GM23338 (cell line): ENCODE results near the gene COBLL1. TPM values are rescaled to one million over a fixed set of nuclear protein-coding genes. Genes with fewer than 3 reads are reported as not detected.

Source experiments
- ATAC-seq: fragments of 200-7000 bp; cut with Tn5 transposase; 3 replicates; pipeline ENCODE4 v1.9.1; 2020
- DNase-seq: peaks from one replicate; pipeline ENCODE4 v3.0.0-alpha.2; 2015; ENCODE audit warnings: low spot score
- H2AFZ ChIP-seq: fragments of 200-600 bp; sonication (generic); 2 replicates; pipeline ENCODE4 v1.8.0; 2016; ENCODE audit warnings: antibody characterized with exemption, mild to moderate bottlenecking, moderate library complexity
- H3F3A ChIP-seq: fragments of 200-600 bp; sonication (generic); replicated peaks from 2 replicates; pipeline ENCODE4 v1.8.0; 2017; ENCODE audit warnings: antibody characterized with exemption, mixed run types, low read depth
- H3K27ac ChIP-seq: fragments of 200-600 bp; sonication (generic); 2 replicates; pipeline ENCODE4 v1.6.1; 2016; ENCODE audit warnings: low read depth
- H3K27me3 ChIP-seq: fragments of 200-600 bp; sonication (generic); 2 replicates; pipeline ENCODE4 v1.8.0; 2016; ENCODE audit warnings: mild to moderate bottlenecking, mixed run types, moderate library complexity; ENCODE audit not compliant: insufficient read depth
- H3K36me3 ChIP-seq: fragments of 200-600 bp; sonication (generic); 2 replicates; pipeline ENCODE4 v1.8.0; 2016; ENCODE audit warnings: mild to moderate bottlenecking; ENCODE audit not compliant: insufficient read depth
- H3K4me1 ChIP-seq: fragments of 200-600 bp; sonication (generic); 2 replicates; pipeline ENCODE4 v1.8.0; 2016; ENCODE audit warnings: mild to moderate bottlenecking, moderate library complexity; ENCODE audit not compliant: insufficient read depth
- H3K4me2 ChIP-seq: fragments of 200-600 bp; sonication (generic); 2 replicates; pipeline ENCODE4 v1.7.1; 2017; ENCODE audit warnings: mixed run types
- H3K4me3 ChIP-seq: fragments of 200-600 bp; sonication (generic); 2 replicates; pipeline ENCODE4 v1.6.1; 2016; ENCODE audit warnings: mixed run types
- H3K79me2 ChIP-seq: fragments of 200-600 bp; sonication (generic); replicated peaks from 2 replicates; pipeline ENCODE4 v1.8.0; 2017; ENCODE audit warnings: mild to moderate bottlenecking; ENCODE audit not compliant: insufficient read depth
- H3K9me2 ChIP-seq: fragments of 200-600 bp; sonication (generic); 2 replicates; pipeline ENCODE4 v1.8.0; 2017; ENCODE audit not compliant: insufficient read depth
- H4K20me1 ChIP-seq: fragments of 200-600 bp; sonication (generic); replicated peaks from 2 replicates; pipeline ENCODE4 v1.8.0; 2017; ENCODE audit warnings: mild to moderate bottlenecking; ENCODE audit not compliant: insufficient read depth
- H3K27ac Mint-ChIP-seq: 2 replicates; pipeline ENCODE4 v1.8.0; 2020; ENCODE audit warnings: inconsistent platforms, mild to moderate bottlenecking, moderate library complexity, mixed read lengths
- H3K27me3 Mint-ChIP-seq: 3 replicates; pipeline ENCODE4 v1.8.0; 2022; ENCODE audit warnings: low read depth, mild to moderate bottlenecking, moderate library complexity, mixed read lengths, inconsistent platforms; ENCODE audit not compliant: insufficient read depth, poor library complexity
- H3K36me3 Mint-ChIP-seq: 3 replicates; pipeline ENCODE4 v1.8.0; 2021; ENCODE audit warnings: low read depth, mild to moderate bottlenecking, inconsistent platforms, moderate library complexity, mixed read lengths
- H3K4me1 Mint-ChIP-seq: 3 replicates; pipeline ENCODE4 v1.8.0; 2020; ENCODE audit warnings: mild to moderate bottlenecking, inconsistent platforms, mixed read lengths
- H3K4me3 Mint-ChIP-seq: 3 replicates; pipeline ENCODE4 v1.8.0; 2021; ENCODE audit warnings: moderate library complexity, mild to moderate bottlenecking, inconsistent platforms, mixed read lengths
- H3K9me3 Mint-ChIP-seq: 3 replicates; pipeline ENCODE4 v1.8.0; 2020; ENCODE audit warnings: moderate library complexity, mild to moderate bottlenecking, inconsistent platforms, mixed read lengths
- CREB1 ChIP-seq: fragments of 250-450 bp; sonication (Bioruptor Pico); IDR thresholded peaks from 2 replicates; pipeline ENCODE4 v1.5.0; 2020; ENCODE audit warnings: low read depth, mild to moderate bottlenecking, moderate library complexity
- EZH2 ChIP-seq: fragments of 200-600 bp; sonication (generic); IDR thresholded peaks from one replicate; pipeline ENCODE4 v1.8.0; 2017; ENCODE audit warnings: antibody characterized with exemption, mild to moderate bottlenecking, low read depth; ENCODE audit not compliant: unreplicated experiment
- POLR2AphosphoS5 ChIP-seq: IDR thresholded peaks from 2 replicates; pipeline ENCODE4 v1.6.1; 2016; ENCODE audit warnings: antibody characterized with exemption, low read depth
- STAT1 ChIP-seq: IDR thresholded peaks from one replicate; pipeline ENCODE4 v1.6.1; 2016; ENCODE audit warnings: antibody characterized with exemption; ENCODE audit not compliant: unreplicated experiment
- ZNF114 ChIP-seq: fragments of 250-450 bp; sonication (Bioruptor Pico); IDR thresholded peaks from 2 replicates; pipeline ENCODE4 v1.5.0; 2020; ENCODE audit warnings: mild to moderate bottlenecking, moderate library complexity
- ZNF331 ChIP-seq: fragments of 250-450 bp; sonication (Bioruptor Pico); IDR thresholded peaks from 2 replicates; pipeline ENCODE4 v1.5.0; 2020; ENCODE audit warnings: low read depth, mild to moderate bottlenecking, moderate library complexity
- ZNF462 ChIP-seq: fragments of 250-450 bp; sonication (Bioruptor Pico); IDR thresholded peaks from 2 replicates; pipeline ENCODE4 v1.5.0; 2020; ENCODE audit warnings: mild to moderate bottlenecking, moderate library complexity
- polyA plus RNA-seq: library from polyadenylated mRNA; unstranded; fragments of >200 nt; fragmentation: Nextera tagmentation; extraction: Ambion mirVana; gene quantifications from 2 replicates; pipeline ENCODE4 v1.2.1, GENCODE V29; 2016
- total RNA-seq: library from RNA; depleted of rRNA; stranded (reverse); fragments of >200 nt; shearing (Covaris generic); gene quantifications from 2 replicates; pipeline ENCODE4 v1.2.3, GENCODE V29; 2014

COBLL1 gene
- total and polyA plus RNA-seq, 2 experiments from 2014 or later = 2.9 to 7.4 TPM

- ATAC-seq (no peak), DNase-seq (no peak)
- H3K4me3 ChIP-seq = no peak overlapping the region
- H3K36me3 ChIP-seq = no peaks in the 10 kb centered on the region
- no peak overlapping the region for H3K4me2 ChIP-seq
- no peak overlapping the region for H3K27ac ChIP-seq
- H3K27ac Mint-ChIP-seq = no peak overlapping the region
- H2AFZ ChIP-seq = no peak overlapping the region
- H3K27me3 Mint-ChIP-seq = no peaks in the 10 kb centered on the region
- no peaks in the 10 kb centered on the region for H3K4me1 Mint-ChIP-seq
- H3K27me3 ChIP-seq = no peaks in the 10 kb centered on the region
- no peaks in the 10 kb centered on the region for H3K9me3 Mint-ChIP-seq
- H3K9me2 ChIP-seq = no peaks in the 10 kb centered on the region
- no peaks in the 10 kb centered on the region for H3K4me1 ChIP-seq
- no peaks in the 10 kb centered on the region for H3F3A ChIP-seq
- H3K79me2 ChIP-seq = no peaks in the 10 kb centered on the region
- H3K4me3 Mint-ChIP-seq = no peak overlapping the region
- no peaks in the 10 kb centered on the region for H4K20me1 ChIP-seq
- no peak for TF ChIP-seq ZNF114 (CRISPR knock-in tag)
- TF ChIP-seq ZNF462 (CRISPR knock-in tag) = no peak
- no peak for TF ChIP-seq CREB1 (CRISPR knock-in tag)
- no peak for TF ChIP-seq ZNF331
- TF ChIP-seq STAT1 = no peak
- TF ChIP-seq POLR2AphosphoS5 = no peak
- no peaks in the 10 kb centered on the region for H3K36me3 Mint-ChIP-seq
Observed at GRCh38 chr2:164703915-164704706, 137.5 kb downstream of the COBLL1 start.

GRCh38 chr2:164701565-164701964 is 140.1 kb downstream of the COBLL1 start:
- ATAC-seq (no peak), DNase-seq (no peak)
- Histone ChIP-seq H3K9me2 (no peaks in the 10 kb centered on the region), H3K36me3 (no peaks in the 10 kb centered on the region), H3K4me1 (no peaks in the 10 kb centered on the region), H3K4me2 (no peak overlapping the region), H3F3A (no peaks in the 10 kb centered on the region), H3K79me2 (no peaks in the 10 kb centered on the region), H4K20me1 (no peaks in the 10 kb centered on the region), H2AFZ (no peak overlapping the region), H3K27ac (no peak overlapping the region), H3K27me3 (no peaks in the 10 kb centered on the region), H3K4me3 (no peak overlapping the region)
- H3K36me3 Mint-ChIP-seq = no peaks in the 10 kb centered on the region
- H3K9me3 Mint-ChIP-seq = no peaks in the 10 kb centered on the region
- H3K4me1 Mint-ChIP-seq = no peaks in the 10 kb centered on the region
- H3K4me3 Mint-ChIP-seq = no peak overlapping the region
- no peaks in the 10 kb centered on the region for H3K27me3 Mint-ChIP-seq
- H3K27ac Mint-ChIP-seq = no peak overlapping the region
- no peak for TF ChIP-seq EZH2
